GM12892 (cell line): Measurements from ENCODE around the gene ATP8B3.

Source experiments
- POLR2AphosphoS5 ChIP-seq: IDR thresholded peaks from 2 replicates; pipeline ENCODE4 v1.6.1; 2011; ENCODE audit warnings: low read depth, low read length, control low read depth
- TAF1 ChIP-seq: IDR thresholded peaks from 2 replicates; pipeline ENCODE4 v1.6.1; 2011; ENCODE audit warnings: low read depth, mild to moderate bottlenecking, control low read depth, low read length, borderline replicate concordance

DNA sequence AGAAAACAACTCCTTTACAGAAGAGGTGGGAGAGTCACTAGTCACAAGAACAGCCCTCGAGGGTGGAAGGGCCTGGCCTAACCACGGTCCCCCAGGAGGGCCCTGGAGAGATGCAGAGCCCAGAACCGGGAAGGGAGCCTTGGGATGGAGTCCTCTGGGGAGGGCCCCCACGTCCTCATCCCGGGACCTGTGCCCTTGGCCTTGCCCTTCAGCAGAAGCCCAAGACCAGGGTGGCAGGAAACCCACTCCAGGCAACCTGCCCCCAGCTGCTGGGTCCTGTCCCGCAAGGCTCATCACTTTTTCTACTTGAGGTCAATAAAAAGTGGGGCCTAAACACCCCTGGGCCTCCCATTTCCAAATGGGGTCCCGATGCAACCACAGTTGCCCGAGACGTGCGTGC, 2.3 kb upstream of the ATP8B3 start:
- TF ChIP-seq POLR2AphosphoS5 (no peak), TAF1 (no peak)
